ENCODE measurements around the gene EID3. TPM values are rescaled to one million over a fixed set of nuclear protein-coding genes. Genes with fewer than 3 reads are reported as not detected.
"Not testable (repeated sequence)": the region's sequence is repeated elsewhere in the genome, so short reads cannot be mapped to it uniquely, and the experiment has no call there.

Gene EID3
- total and polyA plus RNA-seq, 3 donors from 2014 or later, result 59.3 to 139 (median 63.0) TPM

DNA sequence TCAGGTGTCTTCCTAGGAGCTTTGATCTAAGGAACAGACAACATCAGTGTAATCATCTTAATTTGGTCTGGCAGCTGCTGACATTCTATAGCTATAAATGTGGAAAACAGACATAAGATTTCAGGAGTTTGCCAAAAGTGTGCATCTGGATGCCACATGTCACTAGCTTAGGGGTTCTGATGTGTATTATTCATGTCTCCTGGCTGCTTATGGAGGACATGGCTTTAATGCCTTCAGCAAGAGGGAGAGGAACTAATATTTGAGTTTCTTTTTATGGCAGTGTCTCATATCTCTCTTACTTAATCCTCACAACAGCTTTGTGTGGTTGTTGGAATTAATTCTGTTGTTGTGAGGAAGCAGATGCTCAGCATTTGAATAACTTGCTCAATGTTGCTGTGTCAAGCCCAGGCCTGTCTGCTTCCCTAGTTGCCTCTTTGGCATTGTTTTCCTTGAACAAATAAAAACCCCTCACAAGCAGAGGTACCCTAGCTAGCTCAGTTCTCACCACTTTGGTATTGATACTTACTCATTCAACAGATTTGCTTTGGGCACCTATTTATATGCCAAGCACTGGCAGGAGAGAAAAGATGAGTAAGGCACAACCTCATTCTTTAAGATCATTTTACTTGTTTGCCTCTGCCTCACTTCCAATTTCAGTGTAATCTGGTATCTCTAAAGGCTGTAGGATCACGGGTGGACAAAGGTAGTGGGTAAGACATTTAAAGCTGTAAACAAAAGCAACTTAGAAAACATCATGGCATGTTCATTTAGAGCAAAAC is 39.8 kb upstream of the EID3 start:
- 74 to 79% methylated on average over 1 of the region's 1 CpG for WGBS, 2 donors
- no peaks in the 10 kb centered on the region for H3K27me3 ChIP-seq
- no peak for DNase-seq
- H3K4me1 ChIP-seq, result no peaks in the 10 kb centered on the region
- no peak overlapping the region for H3K4me3 ChIP-seq
- H3K27ac ChIP-seq, result no peak overlapping the region
- TF ChIP-seq, protein P1, sequence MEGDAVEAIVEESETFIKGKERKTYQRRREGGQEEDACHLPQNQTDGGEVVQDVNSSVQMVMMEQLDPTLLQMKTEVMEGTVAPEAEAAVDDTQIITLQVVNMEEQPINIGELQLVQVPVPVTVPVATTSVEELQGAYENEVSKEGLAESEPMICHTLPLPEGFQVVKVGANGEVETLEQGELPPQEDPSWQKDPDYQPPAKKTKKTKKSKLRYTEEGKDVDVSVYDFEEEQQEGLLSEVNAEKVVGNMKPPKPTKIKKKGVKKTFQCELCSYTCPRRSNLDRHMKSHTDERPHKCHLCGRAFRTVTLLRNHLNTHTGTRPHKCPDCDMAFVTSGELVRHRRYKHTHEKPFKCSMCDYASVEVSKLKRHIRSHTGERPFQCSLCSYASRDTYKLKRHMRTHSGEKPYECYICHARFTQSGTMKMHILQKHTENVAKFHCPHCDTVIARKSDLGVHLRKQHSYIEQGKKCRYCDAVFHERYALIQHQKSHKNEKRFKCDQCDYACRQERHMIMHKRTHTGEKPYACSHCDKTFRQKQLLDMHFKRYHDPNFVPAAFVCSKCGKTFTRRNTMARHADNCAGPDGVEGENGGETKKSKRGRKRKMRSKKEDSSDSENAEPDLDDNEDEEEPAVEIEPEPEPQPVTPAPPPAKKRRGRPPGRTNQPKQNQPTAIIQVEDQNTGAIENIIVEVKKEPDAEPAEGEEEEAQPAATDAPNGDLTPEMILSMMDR (IDR thresholded peaks at IDR 0.05), result no peak
- TF ChIP-seq POLR2A (IDR thresholded peaks at IDR 0.05), result no peak
- intact Hi-C loops (cut with DNase I; ENCODE audit: low total_unique reads), result no loop called here
- no peaks in the 10 kb centered on the region for H3K9me3 ChIP-seq
- H3K36me3 ChIP-seq (ENCODE audit: low read depth, missing control alignments), result no peaks in the 10 kb centered on the region

DNA sequence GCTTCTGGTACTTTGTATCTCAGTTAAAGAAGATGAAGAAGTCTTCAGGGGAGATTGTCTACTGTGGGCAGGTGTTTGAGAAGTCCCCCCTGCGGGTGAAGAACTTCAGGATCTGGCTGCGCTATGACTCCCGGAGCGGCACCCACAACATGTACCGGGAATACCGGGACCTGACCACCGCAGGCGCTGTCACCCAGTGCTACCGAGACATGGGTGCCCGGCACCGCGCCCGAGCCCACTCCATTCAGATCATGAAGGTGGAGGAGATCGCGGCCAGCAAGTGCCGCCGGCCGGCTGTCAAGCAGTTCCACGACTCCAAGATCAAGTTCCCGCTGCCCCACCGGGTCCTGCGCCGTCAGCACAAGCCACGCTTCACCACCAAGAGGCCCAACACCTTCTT is 38.1 kb upstream of the EID3 start:
- H3K9me3 ChIP-seq; DNase-seq; H3K4me1 ChIP-seq; H3K4me3 ChIP-seq; intact Hi-C loops (cut with DNase I; ENCODE audit: low total_unique reads); H3K27ac ChIP-seq; H3K36me3 ChIP-seq (ENCODE audit: low read depth, missing control alignments); H3K27me3 ChIP-seq: not testable (repeated sequence)
- 64 to 67% methylated on average over 16 to 24 of the region's 24 CpGs for WGBS, 2 donors

DNA sequence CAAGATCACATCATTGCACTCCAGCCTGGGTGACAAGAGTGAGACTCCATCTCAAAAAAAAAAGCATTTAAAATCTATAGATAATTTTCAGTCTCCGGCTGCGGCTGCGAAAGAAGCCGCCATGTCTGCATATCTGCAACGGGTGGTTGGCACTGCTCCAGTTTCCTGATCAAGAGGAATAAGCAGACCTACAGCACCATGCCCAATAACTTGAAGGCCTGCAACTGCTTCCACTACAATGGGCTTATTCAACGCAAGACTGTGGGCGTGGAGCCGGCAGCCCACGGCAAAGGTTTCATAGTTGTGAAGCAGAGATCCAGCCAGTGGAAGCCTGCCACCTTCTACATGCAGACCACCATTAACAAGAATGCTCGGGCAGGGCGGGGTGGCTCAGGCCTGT is 30.6 kb upstream of the EID3 start:
- no peak overlapping the region for H3K27ac ChIP-seq
- H3K4me3 ChIP-seq, result no peak overlapping the region
- 89 to 91% methylated on average over 11 of the region's 11 CpGs for WGBS, 2 donors
- intact Hi-C loops (cut with DNase I; ENCODE audit: low total_unique reads), result no loop called here
- H3K36me3 ChIP-seq (ENCODE audit: low read depth, missing control alignments), result no peaks in the 10 kb centered on the region
- no peak for DNase-seq
- no peaks in the 10 kb centered on the region for H3K27me3 ChIP-seq
- TF ChIP-seq POLR2A (IDR thresholded peaks at IDR 0.05), result no peak
- TF ChIP-seq, protein P1 (IDR thresholded peaks at IDR 0.05), result no peak
- H3K4me1 ChIP-seq, result no peaks in the 10 kb centered on the region
- no peaks in the 10 kb centered on the region for H3K9me3 ChIP-seq

DNA sequence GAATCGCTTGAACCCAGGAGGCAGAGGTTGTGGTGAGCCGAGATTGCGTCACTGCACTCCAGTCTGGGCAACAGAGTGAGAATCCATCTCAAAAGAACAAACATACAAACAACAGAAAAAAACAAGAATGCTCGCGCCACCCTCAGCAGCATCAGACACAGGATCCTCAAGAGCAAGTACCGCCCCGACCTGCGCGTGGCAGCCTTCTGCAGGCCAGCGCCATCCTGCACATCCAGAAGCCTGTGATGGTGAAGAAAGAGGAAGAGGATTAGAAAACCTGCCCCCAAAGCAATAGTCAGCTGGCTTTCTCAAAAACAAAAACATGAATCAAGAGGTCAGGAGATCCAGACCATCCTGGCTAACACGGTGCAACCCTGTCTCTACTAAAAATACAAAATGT is 30.0 kb upstream of the EID3 start:
- no peak overlapping the region for H3K4me3 ChIP-seq
- H3K4me1 ChIP-seq, result no peaks in the 10 kb centered on the region
- TF ChIP-seq, protein P1 (IDR thresholded peaks at IDR 0.05), result no peak
- TF ChIP-seq POLR2A (IDR thresholded peaks at IDR 0.05), result no peak
- H3K27ac ChIP-seq, result no peak overlapping the region
- H3K27me3 ChIP-seq, result no peaks in the 10 kb centered on the region
- 91 to 98% methylated on average over 11 of the region's 11 CpGs for WGBS, 2 donors
- no peaks in the 10 kb centered on the region for H3K9me3 ChIP-seq
- H3K36me3 ChIP-seq (ENCODE audit: low read depth, missing control alignments), result no peaks in the 10 kb centered on the region
- intact Hi-C loops (cut with DNase I; ENCODE audit: low total_unique reads), result no loop called here
- DNase-seq, result no peak

DNA sequence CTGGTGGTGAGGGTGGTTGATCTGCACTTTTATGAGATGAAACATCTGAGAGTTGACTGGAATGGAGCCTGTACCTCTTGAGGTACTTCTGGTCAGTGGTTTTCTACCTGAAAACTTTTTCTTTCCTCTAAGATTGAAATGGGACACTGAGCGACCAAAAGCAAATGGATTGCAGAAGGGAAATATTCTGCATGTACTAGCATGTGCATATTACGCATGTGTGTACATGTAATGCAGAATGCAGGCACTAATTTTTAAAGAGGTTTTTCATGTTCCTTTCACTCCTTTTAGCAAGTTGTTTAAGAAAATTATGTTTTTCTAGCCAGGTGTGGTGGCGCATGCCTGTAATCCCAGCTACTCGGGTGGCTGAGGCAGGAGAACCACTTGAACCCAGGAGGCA is 28.7 kb upstream of the EID3 start:
- no peaks in the 10 kb centered on the region for H3K27me3 ChIP-seq
- no peaks in the 10 kb centered on the region for H3K9me3 ChIP-seq
- no peaks in the 10 kb centered on the region for H3K36me3 ChIP-seq (ENCODE audit: low read depth, missing control alignments)
- TF ChIP-seq POLR2A (IDR thresholded peaks at IDR 0.05), result no peak
- TF ChIP-seq, protein P1 (IDR thresholded peaks at IDR 0.05), result no peak
- no peaks in the 10 kb centered on the region for H3K4me1 ChIP-seq
- no peak overlapping the region for H3K27ac ChIP-seq
- WGBS, 2 donors, result 92 to 96% methylated on average over 4 of the region's 4 CpGs
- no peak overlapping the region for H3K4me3 ChIP-seq
- no peak for DNase-seq
- intact Hi-C loops (cut with DNase I; ENCODE audit: low total_unique reads), result no loop called here
